ENCODE results near the gene ZNF648.
A peak's percentile ranks its signal among the peaks of the same experiment; 100 is the strongest.
"Not testable (repeated sequence)": the region's sequence is repeated elsewhere in the genome, so short reads cannot be mapped to it uniquely, and the experiment has no call there.

Gene ZNF648

DNA sequence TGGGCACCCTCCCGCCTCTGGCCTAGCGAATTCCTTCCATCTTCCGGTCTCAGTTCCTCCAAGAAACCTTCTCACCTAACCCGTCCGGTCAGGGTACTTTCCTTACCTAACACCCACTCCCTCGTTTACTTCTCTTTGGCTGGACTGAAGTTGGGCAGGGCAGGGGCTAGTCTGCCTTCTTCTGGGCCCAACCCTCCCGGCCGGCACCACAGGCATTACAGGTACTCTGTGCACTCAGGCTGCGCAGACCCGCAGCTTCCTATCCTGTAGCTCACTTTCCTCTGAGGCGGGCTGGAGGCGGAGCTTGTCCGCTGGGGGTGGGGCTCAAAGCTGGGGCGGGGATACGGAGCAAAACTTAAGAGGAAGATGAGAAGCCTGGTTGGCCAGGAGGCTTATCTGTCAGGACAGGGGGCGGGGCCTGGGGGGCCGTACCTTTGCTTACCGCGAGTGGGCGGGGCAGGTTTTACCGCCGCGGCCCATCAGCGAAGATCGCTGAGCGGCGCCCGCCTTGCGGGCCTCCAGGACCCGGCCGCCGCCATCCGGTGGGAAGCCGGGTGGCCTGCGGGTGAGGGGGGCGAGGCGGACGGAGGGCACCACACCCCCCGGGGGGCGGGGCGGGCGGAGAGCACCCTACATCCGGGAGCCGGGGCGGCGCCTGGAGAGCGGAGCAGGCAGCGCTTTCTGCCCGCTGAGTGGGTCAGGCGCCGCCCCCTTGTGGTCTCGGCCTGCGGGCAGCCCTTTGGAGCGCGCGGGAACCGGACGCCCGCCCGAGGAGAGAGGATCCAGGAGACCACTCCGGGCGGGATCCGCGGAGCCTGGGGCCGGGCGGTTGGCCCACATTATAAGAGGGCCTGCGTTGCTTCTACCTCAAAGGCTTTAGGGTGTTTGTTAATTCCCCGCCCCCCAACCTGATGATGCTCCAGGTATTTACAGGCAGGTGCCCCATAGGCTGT lies 31.9 kb downstream of the ZNF648 start:
- DNase-seq (ENCODE audit: low read depth, low spot score): peak; percentile 96

DNA sequence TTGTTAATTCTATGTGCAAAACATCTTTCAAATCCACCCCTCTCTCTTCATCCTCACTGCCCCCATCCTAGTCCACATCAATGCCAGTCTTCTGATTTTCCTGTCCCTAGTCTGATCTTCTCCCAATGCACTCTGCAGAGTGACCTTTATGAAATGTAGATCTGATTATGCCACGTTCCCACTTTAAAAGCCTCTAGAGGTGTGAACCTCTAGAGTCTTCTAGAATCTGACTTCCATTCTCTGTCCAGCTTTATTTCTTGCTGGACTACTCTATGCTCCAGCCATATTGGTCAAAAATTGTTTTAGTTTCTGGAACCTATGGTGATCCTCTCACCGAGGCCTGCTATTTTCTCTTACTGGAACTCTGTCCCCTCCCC lies 32.5 kb downstream of the ZNF648 start:
- no peak for DNase-seq (ENCODE audit: low read depth, low spot score)

DNA sequence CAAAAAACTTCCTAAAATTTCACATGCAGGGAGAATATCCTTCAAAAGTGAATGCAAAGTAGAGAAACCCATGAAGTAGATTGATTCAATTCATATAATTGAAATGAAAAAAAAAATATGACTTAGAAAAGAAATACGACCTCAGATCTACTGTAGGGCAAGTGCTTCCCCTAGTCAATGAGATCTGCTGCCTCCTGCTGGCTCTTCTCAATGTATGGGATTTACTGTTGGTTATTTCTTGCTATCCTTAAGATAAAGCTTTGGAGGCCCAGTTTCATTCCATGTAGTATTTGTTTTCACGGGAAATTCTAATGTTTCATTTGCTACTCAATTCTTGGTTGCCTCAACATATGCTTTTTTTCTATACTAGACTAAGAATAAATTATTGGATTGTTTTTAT lies 46.2 kb downstream of the ZNF648 start:
- DNase-seq (ENCODE audit: low read depth, low spot score): no peak

DNA sequence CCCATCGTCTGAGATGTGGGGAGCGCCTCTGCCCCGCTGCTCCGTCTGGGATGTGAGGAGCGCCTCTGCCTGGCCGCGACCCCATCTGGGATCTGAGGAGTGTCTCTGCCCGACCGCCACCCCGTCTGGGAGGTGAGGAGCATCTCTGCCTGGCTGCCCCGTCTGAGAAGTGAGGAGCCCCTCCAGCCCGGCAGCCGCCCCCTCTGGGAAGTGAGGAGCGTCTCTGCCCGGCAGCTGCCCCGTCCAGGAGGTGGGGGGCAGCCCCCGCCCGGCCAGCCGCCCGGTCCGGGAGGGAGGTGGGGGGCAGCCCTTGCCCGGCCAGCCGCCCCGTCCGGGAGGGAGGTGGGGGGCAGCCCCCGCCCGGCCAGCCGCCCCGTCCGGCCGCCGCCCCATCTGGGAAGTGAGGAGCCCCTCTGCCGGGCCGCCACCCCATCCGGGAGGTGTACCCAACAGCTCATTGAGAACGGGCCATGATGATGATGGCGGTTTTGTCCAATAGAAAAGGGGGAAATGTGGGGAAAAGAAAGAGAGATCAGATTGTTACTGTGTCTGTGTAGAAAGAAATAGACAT lies 50.6 kb downstream of the ZNF648 start:
- DNase-seq (ENCODE audit: low read depth, low spot score): not testable (repeated sequence)

DNA sequence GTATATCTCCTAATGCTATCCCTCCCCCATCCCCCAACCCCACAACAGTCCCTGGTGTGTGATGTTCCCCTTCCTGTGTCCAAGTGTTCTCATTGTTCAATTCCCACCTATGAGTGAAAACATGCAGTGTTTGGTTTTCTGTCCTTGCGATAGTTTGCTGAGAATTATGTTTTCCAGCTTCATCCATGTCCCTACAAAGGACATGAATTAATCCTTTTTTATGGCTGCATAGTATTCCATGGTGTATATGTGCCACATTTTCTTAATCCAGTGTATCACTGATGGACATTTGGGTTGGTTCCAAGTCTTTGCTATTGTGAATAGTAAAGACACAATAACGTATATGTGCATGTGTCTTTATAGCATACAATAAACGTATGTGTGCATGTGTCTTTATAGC lies 56.1 kb downstream of the ZNF648 start:
- not testable (repeated sequence) for DNase-seq (ENCODE audit: low read depth, low spot score)

DNA sequence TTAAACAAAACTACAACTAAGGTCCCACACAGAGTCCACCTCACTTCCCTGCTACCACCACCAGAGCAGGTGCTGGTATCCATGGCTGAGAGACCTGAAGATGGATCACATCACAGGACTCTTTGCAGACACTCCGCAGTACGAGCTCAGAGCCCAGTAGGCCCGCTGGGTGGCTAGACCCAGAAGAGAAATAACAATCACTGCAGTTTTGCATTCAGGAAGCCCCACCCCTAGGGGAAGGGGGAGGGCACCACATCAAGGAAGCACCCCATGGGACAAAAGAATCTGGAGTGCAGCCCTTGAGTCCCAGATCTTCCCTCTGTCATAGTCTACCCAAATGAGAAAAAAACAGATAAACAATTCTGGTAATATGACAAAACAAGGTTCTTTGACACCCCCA lies 56.9 kb downstream of the ZNF648 start:
- no peak for DNase-seq (ENCODE audit: low read depth, low spot score)

All from ELF-1 (cell line).